Hepatocyte (in vitro differentiated cells): ENCODE measurements around the gene SLC9A2. TPM values are rescaled to one million over a fixed set of nuclear protein-coding genes. Genes with fewer than 3 reads are reported as not detected.
A peak's percentile ranks its signal among the peaks of the same experiment; 100 is the strongest.

Experiments
- DNase-seq: peaks from one replicate; pipeline ENCODE4 v3.0.0-alpha.2; 2016; ENCODE audit warnings: low spot score
- H2AFZ ChIP-seq: fragments of 200-600 bp; sonication (generic); 2 replicates; pipeline ENCODE4 v1.6.0; 2016; ENCODE audit warnings: antibody characterized with exemption, mild to moderate bottlenecking
- H3K27ac ChIP-seq: fragments of 200-600 bp; sonication (generic); 2 replicates; pipeline ENCODE4 v1.5.1; 2016; ENCODE audit warnings: mild to moderate bottlenecking
- H3K27me3 ChIP-seq: fragments of 200-600 bp; sonication (generic); 2 replicates; pipeline ENCODE4 v1.6.1; 2016
- H3K36me3 ChIP-seq: fragments of 200-600 bp; sonication (generic); replicated peaks from 2 replicates; pipeline ENCODE4 v1.5.1; 2016; ENCODE audit warnings: low read depth; ENCODE audit not compliant: insufficient read depth
- H3K4me1 ChIP-seq: fragments of 200-600 bp; sonication (generic); 2 replicates; pipeline ENCODE4 v1.5.1; 2016; ENCODE audit warnings: mild to moderate bottlenecking, moderate library complexity; ENCODE audit not compliant: insufficient read depth
- H3K4me2 ChIP-seq: fragments of 200-600 bp; sonication (generic); 2 replicates; pipeline ENCODE4 v1.6.0; 2016
- H3K4me3 ChIP-seq: fragments of 200-600 bp; sonication (generic); 2 replicates; pipeline ENCODE4 v1.5.1; 2016; ENCODE audit warnings: mild to moderate bottlenecking
- H3K79me2 ChIP-seq: fragments of 200-600 bp; sonication (generic); 2 replicates; pipeline ENCODE4 v1.6.0; 2017; ENCODE audit warnings: mild to moderate bottlenecking
- H3K9me2 ChIP-seq: fragments of 200-600 bp; sonication (generic); replicated peaks from 2 replicates; pipeline ENCODE4 v1.6.0; 2017; ENCODE audit warnings: mild to moderate bottlenecking; ENCODE audit not compliant: insufficient read depth
- H3K9me3 ChIP-seq: fragments of 200-600 bp; sonication (generic); 2 replicates; pipeline ENCODE4 v1.5.1; 2016; ENCODE audit warnings: low read depth, mild to moderate bottlenecking
- H4K20me1 ChIP-seq: fragments of 200-600 bp; sonication (generic); 2 replicates; pipeline ENCODE4 v1.6.0; 2016; ENCODE audit warnings: mild to moderate bottlenecking; ENCODE audit not compliant: insufficient read depth, poor library complexity, severe bottlenecking
- CTCF ChIP-seq: fragments of 200-600 bp; sonication (generic); IDR thresholded peaks from 2 replicates; pipeline ENCODE4 v1.5.1; 2016; ENCODE audit warnings: antibody characterized with exemption, mild to moderate bottlenecking; ENCODE audit not compliant: poor library complexity
- EZH2 ChIP-seq: fragments of 200-600 bp; sonication (generic); IDR thresholded peaks from 2 replicates; pipeline ENCODE4 v1.6.1; 2016; ENCODE audit warnings: antibody characterized with exemption, mild to moderate bottlenecking, borderline replicate concordance
- EZH2phosphoT487 ChIP-seq: fragments of 200-600 bp; sonication (generic); IDR thresholded peaks from one replicate; pipeline ENCODE4 v1.6.1; 2018; ENCODE audit warnings: antibody characterized with exemption, mild to moderate bottlenecking, low read depth, moderate library complexity; ENCODE audit not compliant: unreplicated experiment, severe bottlenecking
- WGBS: methylation state at CpG from one replicate; pipeline ENCODE4 v1.1.6; 2016; ENCODE audit warnings: low lambda C conversion rate; ENCODE audit errors: missing lambda C conversion rate; 5-methylcytosine and 5-hydroxymethylcytosine counted together
- polyA plus RNA-seq: library from polyadenylated mRNA; unstranded; fragments of >200 nt; fragmentation: Nextera tagmentation; extraction: Ambion mirVana; gene quantifications from 2 replicates; pipeline ENCODE4 v1.2.1, GENCODE V29; 2016
- total RNA-seq: library from RNA; depleted of rRNA; stranded (reverse); fragments of >200 nt; gene quantifications from 2 replicates; pipeline ENCODE4 v1.2.3, GENCODE V29; 2014

The SLC9A2 gene
- total and polyA plus RNA-seq, 2 experiments from 2014 or later: 1.1 to 2.1 TPM

- 82% methylated on average over 4 of the region's 4 CpGs for WGBS
- Histone ChIP-seq H2AFZ (no peak overlapping the region), H3K9me2 (no peaks in the 10 kb centered on the region), H3K4me1 (peaks cover 36% of the 10 kb centered on the region), H3K27ac (no peak overlapping the region), H4K20me1 (no peaks in the 10 kb centered on the region), H3K9me3 (no peaks in the 10 kb centered on the region), H3K79me2 (no peaks in the 10 kb centered on the region), H3K4me3 (no peak overlapping the region), H3K27me3 (no peaks in the 10 kb centered on the region), H3K4me2 (no peak overlapping the region), H3K36me3 (no peaks in the 10 kb centered on the region)
- no peak for DNase-seq
- TF ChIP-seq EZH2: no peak
- no peak for TF ChIP-seq EZH2phosphoT487
- TF ChIP-seq CTCF: no peak
Measured at GRCh38 chr2:102589444-102589843, 29.9 kb upstream of the SLC9A2 start.

GRCh38 chr2:102591491-102592045, 27.8 kb upstream of the SLC9A2 start:
- Histone ChIP-seq H4K20me1 (no peaks in the 10 kb centered on the region), H3K27ac (no peak overlapping the region), H3K36me3 (no peaks in the 10 kb centered on the region), H3K4me3 (no peak overlapping the region), H3K27me3 (no peaks in the 10 kb centered on the region), H3K9me2 (no peaks in the 10 kb centered on the region), H3K4me2 (no peak overlapping the region), H2AFZ (no peak overlapping the region), H3K9me3 (no peaks in the 10 kb centered on the region), H3K79me2 (no peaks in the 10 kb centered on the region), H3K4me1 (peaks cover 25% of the 10 kb centered on the region)
- TF ChIP-seq EZH2: no peak
- TF ChIP-seq CTCF: no peak
- no peak for TF ChIP-seq EZH2phosphoT487
- DNase-seq: peak; percentile 19
- WGBS: 42% methylated on average over 3 of the region's 3 CpGs

GRCh38 chr2:102592601-102593000, 26.8 kb upstream of the SLC9A2 start:
- TF ChIP-seq EZH2phosphoT487: no peak
- peak; percentile 42 for TF ChIP-seq CTCF
- TF ChIP-seq EZH2: no peak
- peaks cover 23% of the 10 kb centered on the region for H3K4me1 ChIP-seq
- no peaks in the 10 kb centered on the region for H3K9me3 ChIP-seq
- 86% methylated on average over 2 of the region's 2 CpGs for WGBS
- H3K36me3 ChIP-seq: no peaks in the 10 kb centered on the region
- no peak overlapping the region for H2AFZ ChIP-seq
- no peaks in the 10 kb centered on the region for H3K27me3 ChIP-seq
- no peak overlapping the region for H3K4me3 ChIP-seq
- DNase-seq: peak; percentile 46
- H4K20me1 ChIP-seq: no peaks in the 10 kb centered on the region
- no peak overlapping the region for H3K27ac ChIP-seq
- no peak overlapping the region for H3K4me2 ChIP-seq
- H3K9me2 ChIP-seq: no peaks in the 10 kb centered on the region
- H3K79me2 ChIP-seq: no peaks in the 10 kb centered on the region

GRCh38 chr2:102593516-102593915, 25.8 kb upstream of the SLC9A2 start:
- no peak overlapping the region for H2AFZ ChIP-seq
- no peaks in the 10 kb centered on the region for H4K20me1 ChIP-seq
- H3K27me3 ChIP-seq: no peaks in the 10 kb centered on the region
- no peaks in the 10 kb centered on the region for H3K79me2 ChIP-seq
- WGBS: 38% methylated on average over 3 of the region's 3 CpGs
- no peak overlapping the region for H3K4me2 ChIP-seq
- no peaks in the 10 kb centered on the region for H3K36me3 ChIP-seq
- TF ChIP-seq EZH2phosphoT487 (no peak), CTCF (no peak), EZH2 (no peak)
- H3K9me2 ChIP-seq: no peaks in the 10 kb centered on the region
- no peak overlapping the region for H3K4me3 ChIP-seq
- no peak for DNase-seq
- no peaks in the 10 kb centered on the region for H3K9me3 ChIP-seq
- H3K27ac ChIP-seq: no peak overlapping the region
- peaks cover 23% of the 10 kb centered on the region for H3K4me1 ChIP-seq
